HG03095 (cell line): ENCODE measurements around the gene PDE3A.
"Not testable (repeated sequence)": the region's sequence is repeated elsewhere in the genome, so short reads cannot be mapped to it uniquely, and the experiment has no call there.

Experiments
- ATAC-seq: cut with Tn5 transposase; IDR thresholded peaks from one replicate; pipeline ENCODE4 v1.9.1; 2021; ENCODE audit warnings: moderate library complexity; ENCODE audit not compliant: unreplicated experiment

PDE3A gene

DNA sequence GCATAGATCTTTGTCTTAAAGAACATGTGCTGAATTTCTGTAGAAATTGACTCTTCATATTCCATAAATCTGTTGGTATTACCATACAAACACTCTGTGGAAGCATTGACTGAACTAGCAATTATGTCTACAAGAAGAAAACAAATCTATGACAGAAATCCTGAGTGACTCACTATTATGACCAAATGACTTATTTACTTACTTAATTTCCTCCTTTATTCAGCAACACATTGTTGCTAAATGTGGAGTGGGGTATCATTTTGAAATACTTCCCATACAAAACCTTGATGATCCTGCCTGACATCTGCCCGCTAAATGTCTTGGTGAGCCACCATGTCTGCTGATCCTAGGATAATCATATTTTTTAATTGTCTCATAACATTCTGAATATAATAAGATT lies 227.7 kb downstream of the PDE3A start:
- no peak for ATAC-seq

DNA sequence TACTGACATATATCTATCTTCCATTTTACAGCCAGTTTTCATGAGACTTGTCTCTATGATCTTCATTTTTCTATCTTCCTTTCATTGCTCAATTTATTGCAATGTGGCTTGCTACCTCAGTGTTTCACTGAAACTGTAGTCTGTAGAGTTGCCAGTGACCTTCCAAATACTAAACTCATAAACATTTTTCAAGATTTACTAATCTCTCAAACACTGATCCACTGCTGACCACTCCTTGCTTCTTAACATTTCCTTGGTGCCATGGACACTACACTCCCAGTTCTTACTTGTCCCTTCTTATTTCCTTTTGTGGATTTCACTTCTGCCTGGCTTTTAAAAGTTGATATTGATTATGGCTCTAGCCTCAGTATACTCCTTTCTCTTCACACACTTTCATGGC lies 231.4 kb downstream of the PDE3A start:
- ATAC-seq, result no peak

DNA sequence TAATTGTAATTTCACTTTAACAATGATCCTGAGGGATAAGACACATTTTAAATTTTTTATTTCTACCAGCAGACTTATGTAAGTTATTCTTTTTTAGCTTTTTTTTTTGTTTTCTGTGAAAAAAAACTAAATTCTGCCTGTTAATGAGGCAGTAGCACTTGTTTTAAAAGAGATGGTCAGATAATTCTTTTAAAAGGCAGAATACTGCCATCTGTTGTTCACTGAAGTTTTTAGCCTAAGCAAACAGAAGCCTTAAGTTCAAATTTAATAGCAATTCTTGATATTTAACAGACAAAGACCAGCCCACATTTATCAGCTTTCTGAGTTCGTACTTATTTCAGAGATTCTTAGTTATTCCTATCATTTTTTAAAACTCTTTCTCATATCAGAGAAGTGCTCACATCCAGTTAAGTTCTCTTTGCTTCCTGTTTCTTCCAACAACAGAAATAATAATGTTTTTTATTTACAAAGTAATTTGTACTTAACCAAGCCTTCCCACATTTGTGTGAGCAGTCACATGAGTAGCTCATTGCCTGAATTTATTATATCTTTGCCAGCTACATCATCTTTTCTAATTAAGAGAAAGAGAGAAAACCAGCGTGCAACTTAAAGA lies 233.4 kb downstream of the PDE3A start:
- ATAC-seq, result no peak

DNA sequence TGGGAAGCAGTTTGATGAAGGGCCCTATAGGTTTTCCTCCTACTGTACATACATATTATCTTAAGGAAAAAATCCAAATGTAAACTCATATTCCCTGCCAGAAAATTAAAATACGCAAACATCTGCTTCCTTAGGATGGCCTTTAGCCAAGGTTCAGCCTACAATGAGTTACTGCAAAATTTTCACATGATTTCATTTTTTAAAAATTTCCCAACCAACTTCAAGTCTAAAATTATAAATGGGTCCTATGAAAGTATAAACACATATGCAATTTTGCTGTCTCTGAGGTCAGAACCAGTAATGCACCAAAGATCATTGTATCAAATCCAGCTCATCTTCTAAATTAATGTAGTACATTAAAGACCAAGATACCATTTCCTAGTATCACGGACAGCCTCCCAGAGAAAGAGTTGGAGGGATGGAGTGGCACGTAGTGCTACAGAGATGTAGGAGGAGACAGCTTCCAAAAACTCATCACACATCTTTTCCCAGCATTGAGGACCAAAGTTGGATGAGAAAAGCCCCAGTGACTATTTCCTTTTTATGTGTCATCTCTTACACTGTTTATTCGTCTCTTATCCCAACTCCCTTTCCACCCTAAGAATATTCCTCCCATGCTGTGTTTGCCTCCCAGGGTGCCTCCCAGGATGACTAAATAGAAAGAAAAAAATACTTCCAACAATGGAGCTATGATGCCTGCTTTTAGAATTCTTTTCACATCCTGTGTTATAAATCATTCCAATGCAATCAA lies 234.5 kb downstream of the PDE3A start:
- no peak for ATAC-seq

DNA sequence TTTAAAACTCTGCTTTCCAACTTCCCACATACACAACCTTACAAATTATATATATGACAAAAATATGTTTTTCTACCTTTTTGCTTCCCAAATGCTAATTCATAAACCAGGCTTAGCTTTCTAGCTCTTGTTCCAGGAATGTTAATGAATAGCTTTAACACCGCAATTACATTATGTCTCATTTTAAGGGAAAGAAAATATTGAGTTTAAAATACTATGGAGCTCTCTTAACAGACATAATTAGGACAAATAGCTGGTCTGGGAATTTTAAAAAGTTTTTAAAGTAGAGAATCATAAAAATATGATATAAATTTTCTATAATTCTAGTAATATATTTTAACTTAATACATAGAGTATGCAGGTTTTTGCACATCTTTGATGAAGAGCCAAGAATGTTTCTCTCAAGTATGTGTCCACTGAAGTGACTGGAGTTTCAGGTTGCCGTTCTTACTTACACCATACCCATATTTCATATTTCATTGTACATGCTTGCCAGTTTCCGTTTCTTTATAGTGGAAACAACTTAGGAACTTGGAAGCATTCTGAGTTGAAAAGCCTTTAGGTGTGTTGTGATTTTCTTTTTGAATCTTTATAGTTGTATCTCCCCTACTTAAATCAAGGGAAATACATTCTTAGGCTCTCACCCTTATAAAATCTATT lies 236.2 kb downstream of the PDE3A start:
- no peak for ATAC-seq

DNA sequence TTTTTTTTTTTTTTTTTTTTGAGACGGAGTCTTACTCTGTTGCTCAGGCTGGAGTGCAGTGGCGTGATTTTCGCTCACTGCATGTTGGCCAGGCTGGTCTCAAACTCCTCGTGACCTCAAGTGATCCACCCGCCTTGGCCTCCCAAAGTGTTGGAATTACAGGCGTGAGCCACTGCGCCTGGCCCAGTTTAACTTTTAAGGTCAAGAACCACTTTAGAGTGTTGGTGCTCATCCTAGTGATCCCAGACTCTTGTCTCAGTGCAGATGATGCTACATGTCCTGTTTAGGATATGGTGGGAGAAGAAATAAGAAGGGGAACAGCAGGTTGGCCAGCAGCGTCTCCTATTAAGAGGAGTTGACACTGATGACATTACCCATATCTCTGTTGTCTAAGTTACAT lies 246.7 kb downstream of the PDE3A start:
- ATAC-seq, result not testable (repeated sequence)

DNA sequence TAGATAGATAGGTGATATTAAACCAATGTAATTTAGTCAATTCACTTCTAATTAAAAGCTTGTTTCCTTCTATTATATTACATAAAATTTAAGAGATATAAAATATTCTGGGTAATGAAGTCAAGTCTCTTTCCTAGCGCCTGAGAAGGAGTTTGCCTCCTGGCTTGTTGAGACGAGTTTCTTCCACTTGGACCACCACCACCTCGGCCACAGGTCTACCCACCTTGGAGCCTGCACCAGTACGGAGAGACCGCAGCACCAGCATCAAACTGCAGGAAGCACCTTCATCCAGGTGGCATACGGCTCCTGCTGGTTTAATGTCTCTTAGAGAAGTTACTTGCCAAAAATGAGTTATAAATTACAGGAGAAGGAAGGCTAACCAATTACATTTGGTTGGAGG lies 247.8 kb downstream of the PDE3A start:
- no peak for ATAC-seq

DNA sequence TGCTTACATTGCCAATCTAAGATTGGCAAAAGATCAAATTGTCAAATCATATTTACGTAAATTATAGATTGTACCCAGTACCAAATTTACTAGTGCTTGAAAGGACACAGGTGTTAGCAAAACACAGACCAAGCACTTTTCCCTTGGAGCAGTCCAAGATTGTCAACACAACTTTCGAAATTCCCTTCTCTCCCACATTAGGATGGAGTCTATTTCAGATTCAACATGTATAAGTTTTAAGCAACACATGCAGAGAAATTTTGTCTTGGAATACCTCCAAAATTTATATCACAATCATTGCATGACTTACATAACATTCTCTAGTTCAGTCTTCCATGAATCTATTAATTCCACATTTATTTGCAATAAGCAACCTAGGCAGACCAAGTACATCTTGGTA lies 251.9 kb downstream of the PDE3A start:
- no peak for ATAC-seq

DNA sequence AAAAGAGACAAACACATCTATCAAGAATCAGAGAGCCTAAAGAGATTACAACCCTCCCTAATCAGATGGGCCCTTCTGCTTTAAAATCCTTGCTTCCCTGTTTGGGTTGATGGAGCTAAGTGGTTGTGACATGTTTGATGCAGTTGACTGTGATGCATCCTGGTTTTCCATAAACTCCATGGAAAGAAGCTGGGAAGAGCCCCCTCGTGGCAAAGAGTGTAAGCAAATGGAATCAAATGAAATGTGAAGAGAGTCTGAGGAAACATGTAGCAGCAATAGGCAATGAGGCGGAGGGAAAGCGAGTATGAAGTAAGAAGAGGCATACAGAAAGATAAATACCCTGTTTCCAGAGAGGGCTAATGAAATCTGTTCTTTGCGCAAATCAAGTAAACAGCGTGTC lies 256.4 kb downstream of the PDE3A start:
- ATAC-seq, result no peak

DNA sequence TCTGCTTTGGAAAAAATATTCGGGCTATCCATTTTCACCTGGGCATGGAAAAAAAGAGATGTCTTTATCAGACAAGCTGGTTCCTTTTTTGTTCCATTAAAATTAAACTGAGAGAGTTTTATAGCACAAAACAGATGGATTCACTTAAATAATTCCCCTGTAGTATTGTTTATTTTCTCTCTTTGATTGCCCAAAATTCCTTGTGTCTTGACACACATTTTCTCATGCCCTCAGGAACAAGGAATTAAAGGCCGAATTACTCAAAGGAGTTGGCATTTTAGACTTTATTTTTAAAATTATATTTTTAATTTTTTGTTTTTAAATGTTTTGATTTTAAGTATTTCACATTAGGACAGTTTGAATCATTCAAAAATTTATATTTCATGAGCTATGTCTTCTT lies 257.2 kb downstream of the PDE3A start:
- ATAC-seq, result no peak

DNA sequence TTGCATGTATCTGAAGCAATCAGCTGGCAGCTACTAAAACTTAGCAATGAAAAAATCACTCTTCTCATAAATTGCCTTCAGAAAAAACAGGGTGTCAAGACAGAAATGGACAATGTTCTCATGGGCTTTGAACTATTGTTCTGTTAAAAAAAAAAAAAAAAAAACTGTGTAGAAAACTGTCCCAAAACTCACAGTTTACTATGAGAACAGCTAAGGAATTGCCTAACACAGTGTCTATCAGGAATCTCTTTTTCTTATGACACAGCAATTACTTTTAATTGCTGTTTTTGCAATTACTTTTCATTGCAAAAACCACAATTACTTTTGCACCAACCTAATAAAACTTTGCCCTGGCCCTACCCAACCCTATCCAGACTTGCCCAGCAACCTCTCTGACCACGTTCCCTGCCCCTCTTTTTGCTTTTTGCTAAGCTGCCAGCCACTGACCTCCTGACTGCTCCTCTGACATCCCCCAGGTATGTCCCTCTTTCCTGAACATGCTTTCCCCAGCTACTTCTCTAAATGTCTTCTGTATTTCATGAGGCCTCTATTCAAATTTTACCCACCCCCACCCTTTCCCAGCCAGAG lies 258.8 kb downstream of the PDE3A start:
- no peak for ATAC-seq

DNA sequence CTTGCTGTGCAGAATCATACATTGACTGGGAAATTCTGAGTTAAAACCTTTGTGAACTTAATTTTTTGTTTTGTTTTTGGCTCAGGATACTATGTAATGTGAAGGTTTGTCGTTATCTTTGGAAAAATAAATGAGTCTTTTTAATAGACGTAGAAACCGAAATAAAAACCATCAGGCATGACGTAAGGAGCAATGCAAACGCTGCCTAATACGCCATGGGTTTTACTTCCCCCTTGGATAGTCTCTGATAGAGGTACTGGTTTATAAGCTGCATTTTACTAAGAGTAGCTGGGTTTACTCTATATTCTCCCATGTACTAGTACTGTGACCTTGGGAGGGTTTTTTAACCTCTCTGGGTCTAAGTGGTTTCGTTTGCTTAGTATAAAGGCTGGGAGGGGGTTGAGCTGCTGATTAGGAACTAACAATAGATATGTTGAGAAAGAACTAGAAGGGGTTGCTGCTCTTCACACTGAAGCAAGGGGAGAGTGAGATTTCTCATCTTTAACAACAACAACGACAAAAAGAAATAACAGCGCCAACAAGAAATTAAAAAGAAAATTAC lies 260.0 kb downstream of the PDE3A start:
- no peak for ATAC-seq

DNA sequence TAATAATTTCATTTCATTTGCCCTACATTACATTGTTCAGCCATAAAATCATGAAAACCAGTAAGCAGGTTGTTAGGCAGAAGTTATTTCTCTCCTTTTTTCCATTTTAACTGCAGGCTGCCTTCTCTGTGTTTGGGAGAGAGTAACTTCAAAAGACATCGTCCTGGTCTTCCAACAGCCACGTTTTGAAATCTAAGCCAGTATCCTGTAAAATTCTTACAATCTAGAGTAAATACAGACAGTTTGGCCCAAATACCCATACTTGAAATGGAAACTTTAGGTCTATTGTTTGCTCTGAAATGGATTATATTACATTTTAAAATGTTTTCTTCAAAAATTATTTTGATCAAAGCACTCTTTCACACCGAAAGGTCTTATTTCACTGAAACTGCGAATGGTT lies 260.7 kb downstream of the PDE3A start:
- ATAC-seq, result no peak

DNA sequence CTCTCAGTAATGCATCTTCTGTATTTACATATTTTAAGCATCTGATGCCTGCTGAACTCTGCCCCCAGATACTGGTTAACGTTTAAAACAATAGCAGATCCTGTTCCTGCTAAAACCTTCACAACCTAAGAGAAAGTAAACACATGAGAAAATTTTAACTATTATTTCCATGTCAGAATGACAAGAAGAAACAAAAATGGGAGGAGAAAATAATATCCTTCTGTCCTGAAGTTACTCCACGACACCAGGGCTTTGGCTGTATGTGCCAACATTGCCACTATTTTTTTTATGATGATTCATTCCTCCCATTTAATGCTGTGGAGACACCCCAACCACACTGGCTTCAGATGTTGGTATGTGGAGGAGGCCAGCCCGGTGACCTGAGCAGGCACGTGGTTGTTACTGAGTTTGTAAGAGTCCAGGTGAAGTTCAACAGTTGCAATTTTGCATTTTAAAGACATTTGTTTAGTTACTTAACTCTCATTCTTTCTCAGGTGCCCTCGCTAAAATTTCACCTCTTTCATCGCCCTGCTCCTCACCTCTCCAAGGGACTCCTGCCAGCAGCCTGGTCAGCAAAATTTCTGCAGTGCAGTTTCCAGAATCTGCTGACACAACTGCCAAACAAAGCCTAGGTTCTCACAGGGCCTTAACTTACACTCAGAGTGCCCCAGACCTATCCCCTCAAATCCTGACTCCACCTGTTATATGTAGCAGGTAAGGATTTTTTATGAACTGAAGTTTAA lies 261.2 kb downstream of the PDE3A start:
- ATAC-seq, result no peak

DNA sequence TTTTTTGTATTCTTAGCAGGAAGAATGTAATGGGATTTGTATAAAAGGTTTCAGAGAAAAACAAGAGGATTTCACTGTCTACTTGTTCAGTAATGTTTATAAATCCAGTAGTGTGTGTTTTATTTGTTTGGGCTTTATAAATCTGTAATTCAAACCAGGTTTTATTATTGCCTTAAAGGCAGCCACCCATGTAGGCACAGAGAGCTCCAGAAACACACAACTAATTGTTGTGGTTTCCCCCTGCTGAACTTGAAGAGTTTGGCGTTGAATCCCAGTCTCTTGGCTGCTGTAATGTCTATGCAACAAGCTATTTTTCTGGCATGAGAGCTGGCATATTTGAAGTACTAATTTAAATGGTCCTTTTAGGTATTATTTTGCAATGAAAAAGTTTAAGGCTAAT lies 263.4 kb downstream of the PDE3A start:
- no peak for ATAC-seq

DNA sequence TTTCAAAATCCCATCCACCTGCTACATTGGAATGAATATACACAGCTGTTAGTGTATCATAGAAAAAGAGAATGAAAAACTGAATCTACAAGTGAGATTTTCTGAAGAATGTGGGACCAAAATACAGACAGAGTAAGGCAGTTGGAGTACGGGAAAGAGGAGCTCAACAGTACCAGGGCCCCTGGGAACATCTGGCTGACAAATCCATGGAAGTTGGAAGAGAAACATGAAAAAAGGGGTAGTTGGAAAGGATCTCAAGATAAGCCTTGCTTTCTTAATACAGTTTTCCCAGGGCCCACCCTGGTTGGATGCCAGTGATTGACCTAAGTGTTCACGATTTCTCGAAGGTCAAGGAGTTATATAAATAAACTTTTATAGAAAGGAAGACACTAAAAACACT lies 272.8 kb downstream of the PDE3A start:
- no peak for ATAC-seq

DNA sequence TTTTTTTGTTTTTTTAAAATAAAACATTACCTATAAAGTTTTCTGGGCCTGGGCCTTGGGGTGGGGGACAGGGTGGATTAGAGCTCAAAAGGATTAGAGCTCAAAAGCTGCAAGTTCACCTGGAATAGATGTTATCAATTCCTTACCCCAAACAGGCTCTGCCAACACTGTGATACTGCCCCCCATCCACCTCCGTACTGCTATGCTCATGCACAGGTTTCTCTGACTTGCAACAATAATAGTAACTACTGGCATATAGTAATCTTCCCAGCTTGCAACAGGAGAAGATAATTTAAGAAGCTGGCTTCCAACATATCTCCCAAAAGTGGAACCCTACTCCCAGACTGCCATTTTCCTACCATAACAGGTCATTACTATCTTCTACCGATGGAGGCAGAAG lies 275.5 kb downstream of the PDE3A start:
- no peak for ATAC-seq

DNA sequence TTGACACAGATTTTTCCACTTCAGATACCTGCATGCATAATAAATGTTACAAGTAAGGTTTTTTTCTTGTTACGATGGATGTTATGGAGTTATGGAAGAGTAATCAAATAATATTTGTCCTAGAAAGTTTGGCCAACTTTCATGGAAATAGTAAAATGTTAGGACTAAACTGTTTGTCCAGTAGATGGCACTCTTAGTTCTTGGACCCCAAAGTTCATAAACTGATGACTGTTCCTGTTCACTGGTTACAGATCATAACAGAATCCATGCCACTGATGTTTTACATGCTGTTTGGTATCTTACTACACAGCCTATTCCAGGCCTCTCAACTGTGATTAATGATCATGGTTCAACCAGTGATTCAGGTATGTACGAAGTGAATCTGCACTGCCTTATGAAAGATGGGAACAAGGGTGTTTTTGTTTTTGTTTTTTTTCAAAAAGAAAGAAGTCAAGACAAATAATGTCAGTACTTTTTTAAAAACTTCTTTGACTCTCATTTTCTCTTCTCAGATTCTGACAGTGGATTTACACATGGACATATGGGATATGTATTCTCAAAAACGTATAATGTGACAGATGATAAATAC lies 278.0 kb downstream of the PDE3A start:
- ATAC-seq, result no peak

DNA sequence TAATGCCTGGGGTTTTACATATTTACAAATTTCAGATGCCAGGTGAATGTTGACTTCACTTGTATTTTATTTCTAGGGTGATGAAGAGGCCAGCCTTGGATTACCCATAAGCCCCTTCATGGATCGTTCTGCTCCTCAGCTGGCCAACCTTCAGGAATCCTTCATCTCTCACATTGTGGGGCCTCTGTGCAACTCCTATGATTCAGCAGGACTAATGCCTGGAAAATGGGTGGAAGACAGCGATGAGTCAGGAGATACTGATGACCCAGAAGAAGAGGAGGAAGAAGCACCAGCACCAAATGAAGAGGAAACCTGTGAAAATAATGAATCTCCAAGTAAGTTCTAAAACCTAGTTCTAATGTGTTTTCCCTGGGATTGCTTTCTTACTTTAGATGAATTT lies 285.5 kb downstream of the PDE3A start:
- no peak for ATAC-seq

DNA sequence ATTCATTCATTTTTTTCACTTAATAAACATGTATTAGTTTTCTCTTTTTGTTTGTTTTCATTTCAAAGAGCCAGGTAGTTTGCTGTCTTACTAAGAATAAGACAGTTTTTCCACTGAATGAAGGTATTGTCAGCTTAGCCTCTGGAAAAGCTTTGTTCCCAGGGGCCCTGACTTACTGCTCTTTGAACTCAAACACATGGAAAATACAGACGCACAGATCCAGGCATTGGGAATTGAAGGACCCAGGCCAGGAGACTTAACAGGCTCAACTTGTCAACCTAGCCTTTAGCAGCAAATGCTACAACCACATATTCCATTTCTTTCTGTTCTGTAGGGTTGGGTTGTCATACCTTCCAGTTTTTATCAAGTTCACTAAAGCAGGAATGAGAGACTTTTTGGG lies 288.3 kb downstream of the PDE3A start:
- ATAC-seq, result no peak

DNA sequence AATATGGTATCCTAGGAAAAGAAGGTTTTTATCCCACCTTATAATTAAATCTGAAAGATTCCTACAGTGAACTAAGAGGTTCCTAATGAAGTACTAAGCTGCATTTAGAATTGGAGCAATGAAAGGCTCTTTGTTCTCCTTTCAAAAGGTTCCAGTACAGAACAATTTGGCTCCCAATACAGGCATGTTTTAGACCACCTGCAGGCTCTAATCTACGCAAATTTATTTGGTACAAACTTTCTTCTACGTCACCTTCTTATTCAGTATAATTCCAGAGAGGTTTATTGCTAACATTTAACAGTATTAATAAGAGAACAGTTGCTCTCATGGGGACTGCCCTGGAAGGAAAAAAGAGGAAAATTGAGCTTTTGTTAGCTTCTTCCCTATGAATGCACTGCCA lies 289.2 kb downstream of the PDE3A start:
- ATAC-seq, result no peak
